Activated T-helper 1 cell treated with Interleukin-2 at 50 U/mL for 16 hours (primary cell): ENCODE data around the gene AMPD3.

Experiments
- DNase-seq: peaks from one replicate; pipeline ENCODE4 v3.0.0-alpha.2; 2020; ENCODE audit warnings: low read depth

AMPD3 gene

GRCh38 chr11:10461276-10461790 lies 6.3 kb downstream of the AMPD3 start:
- DNase-seq, result no peak

DNA sequence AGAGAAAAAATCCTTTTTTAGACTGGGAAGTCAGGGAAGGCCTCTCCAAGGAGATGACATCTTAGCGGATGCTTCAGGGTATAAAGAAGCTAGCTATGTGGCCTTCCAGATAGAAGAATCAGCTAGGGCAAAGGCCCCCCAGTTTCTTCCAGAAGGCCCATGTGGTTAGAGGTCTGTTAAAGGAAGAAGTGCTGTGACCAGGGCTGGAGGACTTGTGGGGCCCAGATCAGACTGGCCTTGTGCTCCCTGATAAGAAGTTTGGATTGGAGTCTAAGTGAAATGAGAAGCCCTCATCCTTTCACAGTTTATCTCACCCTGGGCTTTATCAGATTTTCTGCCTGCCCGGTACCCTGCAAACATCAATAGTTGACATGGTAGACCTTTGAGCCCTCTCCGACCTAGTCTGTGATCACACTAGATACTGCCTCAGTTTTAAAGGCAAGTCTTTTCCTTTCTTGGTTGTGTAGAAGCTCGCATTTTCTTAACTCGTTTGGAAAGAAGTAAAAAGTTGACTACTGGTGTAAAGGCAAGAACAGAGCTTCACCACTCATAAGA lies 7.8 kb downstream of the AMPD3 start:
- no peak for DNase-seq

- DNase-seq, result no peak
These were observed 18.3 kb downstream of the AMPD3 start for GRCh38 chr11:10473371-10473770.

DNA sequence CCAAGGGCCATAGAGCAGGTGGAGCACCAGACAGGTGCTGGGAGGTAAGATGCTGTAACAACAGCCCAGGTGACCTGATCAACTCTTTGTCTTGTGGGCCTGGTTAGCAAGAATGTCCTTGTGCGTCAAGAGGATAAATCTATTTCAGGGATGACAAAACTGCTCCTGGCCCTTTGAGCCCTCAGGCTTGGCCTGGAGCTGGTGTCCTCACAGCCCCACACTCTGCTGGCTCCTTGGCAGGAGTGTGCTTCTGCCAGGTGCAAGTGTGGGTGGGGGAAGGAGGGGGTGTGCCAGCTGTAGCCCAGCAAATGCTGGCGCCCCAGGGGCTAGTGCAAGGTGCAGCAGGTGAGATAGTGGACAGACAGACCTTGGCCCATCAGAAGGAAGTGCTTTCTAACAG lies 19.5 kb downstream of the AMPD3 start:
- DNase-seq, result no peak

GRCh38 chr11:10476342-10476741 lies 21.3 kb downstream of the AMPD3 start:
- DNase-seq, result no peak

DNA sequence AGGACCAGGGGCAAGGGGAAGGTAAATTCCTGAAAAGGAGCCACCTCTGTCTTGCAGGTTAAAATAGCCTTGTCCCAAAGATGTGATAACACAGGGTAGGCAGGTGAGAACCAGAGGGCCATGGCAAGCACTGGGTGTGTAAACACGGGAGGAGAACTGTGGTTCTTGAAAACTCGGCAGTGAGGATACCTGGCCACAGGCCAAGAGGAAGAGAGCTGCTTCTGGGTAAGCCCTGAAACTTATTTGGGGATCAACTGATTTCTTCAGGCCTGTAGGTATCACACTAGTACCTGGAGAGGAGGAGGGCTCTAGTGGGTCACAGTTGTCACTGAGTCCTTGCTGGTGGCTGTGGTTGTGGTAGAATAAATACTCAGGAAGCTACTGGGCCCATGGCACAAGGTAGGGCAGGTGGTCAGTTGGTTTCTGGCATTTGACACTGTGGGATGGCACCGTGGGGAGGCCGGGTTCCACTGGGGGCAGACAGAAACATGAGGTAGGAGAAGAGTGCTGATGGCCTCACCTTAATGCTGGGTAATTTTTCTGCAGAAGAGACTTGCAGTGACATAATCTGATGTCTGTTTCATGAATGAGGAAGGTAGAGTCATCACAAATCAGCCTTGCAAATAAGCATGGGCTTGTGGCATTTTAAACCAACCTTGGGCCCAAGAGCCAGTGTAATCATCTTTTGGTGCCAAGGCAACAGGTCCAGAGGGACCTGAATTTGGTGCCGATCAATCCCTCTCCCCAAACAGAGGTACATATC lies 22.0 kb downstream of the AMPD3 start:
- DNase-seq, result no peak

DNA sequence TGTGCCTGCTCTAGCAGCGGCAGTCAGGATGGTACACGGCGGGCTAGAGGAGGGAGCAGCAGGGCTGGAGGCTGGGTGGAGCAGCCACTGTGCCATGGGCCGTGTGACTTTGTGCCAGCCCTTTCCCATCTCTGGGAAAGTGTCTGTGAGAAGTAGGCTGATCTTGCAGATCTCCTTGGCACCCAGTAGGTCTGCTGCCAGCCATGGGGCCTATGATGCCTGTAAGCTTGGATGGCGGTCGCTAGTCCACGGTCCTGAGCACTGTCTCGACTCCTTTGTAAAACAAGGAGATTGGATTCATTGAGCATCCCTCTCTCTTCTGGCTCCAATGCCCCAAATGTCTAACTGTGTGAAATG lies 22.6 kb downstream of the AMPD3 start:
- no peak for DNase-seq

DNA sequence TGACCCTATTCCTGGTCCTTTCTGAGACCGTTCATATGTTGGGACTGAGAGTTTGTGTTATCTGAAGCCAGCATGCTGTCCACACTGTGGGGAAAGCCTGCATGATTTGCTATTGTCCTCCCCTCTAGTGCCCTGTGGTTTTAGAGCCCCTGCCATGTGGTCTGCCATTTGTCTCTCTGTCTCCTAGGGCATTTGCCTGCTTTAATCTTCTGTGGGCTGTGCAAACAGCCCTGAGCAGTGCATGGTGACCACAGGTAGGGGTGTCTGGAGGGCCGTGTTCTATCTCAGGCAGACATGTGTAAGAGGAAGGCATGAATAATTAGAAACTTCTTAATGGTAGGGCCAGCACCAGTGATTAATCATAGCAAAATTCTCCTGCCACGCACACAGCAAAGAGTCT lies 23.0 kb downstream of the AMPD3 start:
- DNase-seq, result no peak

GRCh38 chr11:10478574-10479550 lies 23.8 kb downstream of the AMPD3 start:
- DNase-seq, result no peak

DNA sequence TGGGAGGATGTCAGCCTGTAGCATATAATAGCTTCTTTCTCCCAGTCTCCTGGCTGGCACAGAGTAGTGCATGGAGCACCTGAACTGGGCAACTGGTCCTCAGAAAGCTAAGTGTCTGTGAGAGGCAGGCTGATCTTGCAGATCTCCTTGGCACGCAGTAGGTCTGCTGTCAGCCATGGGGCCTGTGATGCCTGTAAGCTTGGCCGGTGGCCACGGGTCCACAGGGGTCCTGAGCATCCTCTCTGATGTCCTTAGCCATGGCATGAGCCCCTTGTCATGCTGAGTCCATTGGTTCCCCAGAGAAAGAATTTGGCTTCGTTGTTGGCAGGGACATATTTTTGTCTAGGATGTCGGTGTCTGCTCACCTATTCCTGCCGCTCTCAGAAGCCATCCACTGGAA lies 25.0 kb downstream of the AMPD3 start:
- DNase-seq, result no peak

DNA sequence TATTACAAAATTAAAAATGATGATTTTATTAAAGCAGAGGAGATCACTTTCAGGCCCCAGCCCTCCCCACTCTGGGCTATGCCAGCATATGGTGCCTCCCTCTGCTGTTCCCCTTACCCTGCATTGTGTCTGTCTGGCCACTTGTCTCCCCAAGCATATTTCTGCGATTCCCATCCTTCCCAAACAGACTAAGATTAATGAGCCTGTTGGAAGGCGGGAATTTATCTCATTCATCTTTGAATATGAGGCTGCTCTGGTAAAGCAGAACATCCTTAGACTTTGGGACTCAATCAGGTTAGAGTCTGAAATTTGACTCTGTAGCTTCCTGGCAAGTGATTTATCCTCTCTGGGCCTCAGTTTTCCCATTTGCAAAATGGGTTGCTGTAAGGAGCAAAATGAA lies 25.7 kb downstream of the AMPD3 start:
- DNase-seq, result no peak

GRCh38 chr11:10481560-10482349 lies 26.7 kb downstream of the AMPD3 start:
- DNase-seq, result no peak

DNA sequence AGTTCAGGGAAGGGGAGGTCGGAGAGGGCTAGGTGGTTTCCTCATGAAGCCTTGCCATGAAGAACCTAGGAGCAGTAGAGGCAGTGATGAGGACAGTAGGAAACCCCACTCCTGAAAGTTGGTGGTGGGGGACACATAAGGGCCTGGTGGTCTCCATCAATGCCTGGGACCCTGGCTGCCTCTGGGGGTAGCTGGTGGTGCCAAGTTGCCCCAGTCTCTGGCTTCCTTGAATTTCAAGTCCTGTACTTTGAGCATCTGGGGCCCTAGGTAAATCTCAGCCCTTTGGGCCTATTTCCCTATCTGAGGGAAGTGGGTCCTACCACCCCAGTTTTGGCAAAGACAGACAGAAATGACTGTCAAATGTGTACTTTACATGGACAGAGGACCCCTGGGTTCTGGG lies 28.1 kb downstream of the AMPD3 start:
- no peak for DNase-seq

DNA sequence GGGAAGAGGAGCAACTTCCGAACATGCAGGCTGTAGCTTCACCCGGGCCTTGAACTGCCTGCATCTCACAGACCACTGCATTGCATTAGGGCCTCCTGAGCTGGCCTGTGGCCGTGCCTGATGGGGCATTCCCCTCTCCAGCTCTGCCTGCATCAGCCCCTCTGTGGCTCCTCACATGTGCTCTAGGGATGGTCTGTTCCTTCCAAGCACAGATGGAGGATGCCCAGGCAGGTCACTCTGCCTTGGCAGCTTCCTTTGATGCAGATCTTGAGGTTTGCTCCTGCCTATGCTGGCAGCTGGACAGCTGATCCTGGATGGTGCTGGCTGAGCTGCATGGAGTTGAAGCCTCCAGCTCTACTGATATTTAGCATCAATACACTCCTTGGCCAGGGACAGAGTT lies 28.5 kb downstream of the AMPD3 start:
- no peak for DNase-seq

DNA sequence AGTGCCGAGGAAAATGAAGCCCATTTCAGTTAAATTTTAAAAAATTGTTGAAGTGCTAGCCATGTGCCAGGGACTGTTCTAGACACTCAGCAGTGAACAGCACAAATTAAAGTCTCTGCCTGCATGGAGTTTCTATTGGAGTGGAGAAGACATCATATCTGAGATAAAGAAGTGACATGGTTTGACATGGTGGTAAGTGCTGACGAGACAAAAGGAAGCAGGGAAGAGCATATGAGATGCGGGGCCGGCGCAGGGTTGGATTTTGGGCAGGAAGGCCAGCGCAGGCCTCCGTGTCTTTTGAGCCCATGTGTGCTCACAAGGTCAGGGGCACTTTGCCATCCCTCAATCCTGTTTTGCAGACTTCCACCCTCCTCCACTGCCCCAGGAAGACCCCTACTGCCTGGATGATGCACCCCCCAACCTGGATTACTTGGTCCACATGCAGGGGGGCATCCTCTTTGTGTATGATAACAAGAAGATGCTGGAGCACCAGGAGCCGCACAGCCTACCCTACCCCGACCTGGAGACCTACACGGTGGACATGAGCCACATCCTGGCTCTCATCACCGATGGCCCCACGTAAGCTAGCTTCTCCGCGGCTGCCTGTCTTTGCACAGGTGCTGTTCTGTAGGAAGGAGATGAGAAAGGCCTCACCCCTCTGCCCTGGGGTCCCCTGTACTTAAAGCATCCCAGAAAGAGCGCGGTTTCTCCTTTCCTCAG lies 29.6 kb downstream of the AMPD3 start:
- no peak for DNase-seq

DNA sequence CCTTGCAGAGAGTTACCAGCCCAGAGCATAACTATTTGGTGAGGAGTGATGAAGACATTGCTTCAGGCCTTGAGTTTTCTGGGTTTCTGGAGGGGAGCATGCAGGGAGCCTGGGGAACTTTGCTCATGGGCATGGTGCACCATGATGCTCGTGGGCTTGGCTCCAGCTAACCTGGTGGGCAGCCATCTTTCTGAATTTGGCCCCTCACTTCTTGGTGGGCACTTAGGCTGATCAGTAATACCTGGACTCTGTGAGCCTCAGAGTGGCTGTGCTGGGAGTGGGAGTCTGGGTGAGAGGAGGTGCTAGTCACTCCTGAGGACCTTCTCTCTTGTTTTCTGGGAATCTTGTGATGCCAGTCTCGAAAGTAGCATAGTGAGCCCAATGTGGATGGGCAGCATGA lies 30.6 kb downstream of the AMPD3 start:
- no peak for DNase-seq

- no peak for DNase-seq
These were observed 31.2 kb downstream of the AMPD3 start for GRCh38 chr11:10486161-10486840.

DNA sequence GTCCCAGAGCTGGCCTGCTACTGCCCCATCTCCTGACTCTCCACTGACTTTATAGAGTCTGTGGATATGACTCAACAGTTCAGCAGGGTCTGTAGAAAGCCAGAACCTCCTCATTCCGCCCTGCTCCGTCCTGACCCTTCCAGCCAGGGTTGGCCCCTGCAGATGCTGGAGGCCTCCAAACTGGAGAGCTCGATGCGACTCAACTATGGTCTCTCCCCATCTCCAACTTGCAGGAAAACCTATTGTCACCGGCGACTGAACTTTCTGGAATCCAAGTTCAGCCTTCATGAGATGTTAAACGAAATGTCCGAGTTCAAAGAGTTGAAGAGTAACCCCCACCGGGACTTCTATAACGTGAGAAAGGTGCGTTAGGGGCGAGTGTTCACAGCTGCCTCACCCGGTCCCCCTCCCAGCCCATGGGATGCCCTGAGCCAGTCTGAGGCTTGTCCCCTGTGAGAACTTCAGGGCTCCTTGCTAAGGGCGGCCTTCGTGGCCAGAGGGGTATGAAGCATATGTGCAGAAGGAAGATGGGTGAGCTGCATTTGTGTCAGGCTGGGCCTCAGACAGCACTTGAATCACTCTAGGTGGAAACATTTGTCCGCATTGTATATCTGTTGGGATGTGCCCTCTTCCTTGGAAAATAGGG lies 32.1 kb downstream of the AMPD3 start:
- no peak for DNase-seq

DNA sequence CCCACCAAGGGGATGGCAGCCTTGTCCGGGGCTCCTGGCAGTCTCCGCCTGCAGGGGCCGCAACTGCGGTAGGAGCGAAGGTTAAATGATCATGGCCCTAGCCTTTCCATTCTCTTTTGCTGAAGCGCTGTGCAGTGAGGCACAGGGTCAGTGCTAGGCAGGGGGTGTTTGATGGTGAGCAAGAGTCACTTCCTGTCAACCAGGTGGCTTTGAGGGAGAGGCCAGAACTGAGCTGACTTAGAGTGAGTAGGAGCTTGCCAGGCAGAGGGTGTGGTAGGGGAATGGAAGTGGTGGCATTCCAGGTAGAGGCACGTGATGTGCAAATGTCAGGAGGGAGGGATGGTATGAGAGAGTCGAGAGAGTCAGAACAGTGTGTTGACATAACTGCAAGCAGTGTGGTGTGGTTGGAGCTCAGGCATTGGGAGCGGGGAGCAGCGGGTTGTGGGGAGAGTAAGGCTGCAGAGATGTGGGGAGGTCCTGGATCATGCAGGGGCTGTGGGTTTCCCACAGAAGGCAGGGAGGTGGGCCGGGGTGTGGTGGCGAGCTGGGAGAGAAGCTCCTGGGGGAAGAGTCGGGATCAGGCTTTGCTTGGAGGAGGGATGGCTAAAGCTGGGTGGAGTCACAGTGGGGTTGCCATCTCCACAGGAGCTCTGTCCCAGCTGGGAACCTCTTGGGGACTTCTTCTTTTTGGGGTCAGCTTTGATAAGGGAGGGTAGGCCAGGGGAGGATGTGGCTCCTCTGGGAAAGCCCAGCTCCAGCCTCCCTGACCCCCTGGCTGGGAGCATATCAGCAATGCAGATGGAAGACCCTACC lies 33.3 kb downstream of the AMPD3 start:
- DNase-seq, result no peak
